BE2C (cell line): ENCODE measurements around the gene MAP7.
"Not testable (repeated sequence)": the region's sequence is repeated elsewhere in the genome, so short reads cannot be mapped to it uniquely, and the experiment has no call there.

Experiments
- DNase-seq: peaks from one replicate; pipeline ENCODE4 v3.0.0-alpha.2; 2020
- H3K27me3 ChIP-seq: fragments of 250-450 bp; sonication (Bioruptor Pico); 2 replicates; pipeline ENCODE4 v1.5.1; 2020; ENCODE audit warnings: mild to moderate bottlenecking
- H3K36me3 ChIP-seq: fragments of 250-450 bp; sonication (Bioruptor Pico); 2 replicates; pipeline ENCODE4 v1.5.1; 2020; ENCODE audit warnings: mild to moderate bottlenecking
- H3K4me1 ChIP-seq: fragments of 250-450 bp; sonication (Bioruptor Pico); 2 replicates; pipeline ENCODE4 v1.5.1; 2020
- H3K4me3 ChIP-seq: 2 replicates; pipeline ENCODE4 v1.5.1; 2011; ENCODE audit warnings: low read depth, low read length
- H3K9me3 ChIP-seq: fragments of 250-450 bp; sonication (Bioruptor Pico); 2 replicates; pipeline ENCODE4 v1.5.1; 2020
- CTCF ChIP-seq: IDR thresholded peaks from 2 replicates; pipeline ENCODE4 v1.5.1; 2012; ENCODE audit warnings: mild to moderate bottlenecking, low read depth, low read length

The MAP7 gene

DNA sequence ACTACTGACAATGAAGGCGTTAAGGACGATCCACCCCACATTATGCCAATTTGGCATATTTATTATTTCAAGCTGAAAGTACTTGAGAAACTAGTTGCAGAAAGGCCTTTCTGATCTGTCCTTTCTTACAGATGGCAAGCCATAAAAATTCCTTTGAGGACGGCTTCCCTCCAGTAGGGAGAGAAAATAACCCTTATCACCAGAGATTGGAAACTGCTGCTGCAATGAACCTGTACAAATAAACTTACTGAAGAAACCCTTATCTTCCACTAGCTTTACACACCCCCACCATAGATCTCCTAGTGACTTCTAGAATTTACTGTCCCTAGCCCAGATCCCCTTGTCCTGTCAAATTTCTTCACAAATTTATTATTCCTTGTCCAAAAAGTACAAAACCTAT lies 105.2 kb downstream of the MAP7 start:
- Histone ChIP-seq H3K36me3 (no peaks in the 10 kb centered on the region), H3K4me3 (no peak overlapping the region), H3K4me1 (no peaks in the 10 kb centered on the region), H3K9me3 (peaks cover 2% of the 10 kb centered on the region; the same call in 1 of the 2 replicates), H3K27me3 (no peaks in the 10 kb centered on the region)
- no peak for TF ChIP-seq CTCF
- no peak for DNase-seq

DNA sequence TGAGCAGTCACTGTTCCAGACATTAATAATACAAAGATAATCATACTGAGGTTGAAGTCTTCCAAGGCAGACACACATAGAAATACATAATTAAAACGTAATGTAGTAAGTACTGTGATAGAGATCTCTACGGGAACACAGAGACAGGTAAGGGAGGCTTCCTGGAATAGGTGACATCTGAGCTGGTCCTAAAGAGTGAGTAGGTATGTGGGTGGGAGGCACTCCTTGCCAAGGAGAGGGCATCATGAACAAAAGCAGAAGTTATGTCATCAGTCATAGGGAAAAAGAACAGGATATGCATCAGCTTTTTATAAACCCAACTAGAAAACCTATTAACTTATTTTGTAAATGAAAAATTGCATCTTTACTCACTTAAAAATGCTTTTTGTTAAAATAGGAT lies 110.0 kb downstream of the MAP7 start:
- no peak overlapping the region for H3K4me3 ChIP-seq
- TF ChIP-seq CTCF, result no peak
- no peaks in the 10 kb centered on the region for H3K9me3 ChIP-seq
- H3K27me3 ChIP-seq, result no peaks in the 10 kb centered on the region
- no peaks in the 10 kb centered on the region for H3K36me3 ChIP-seq
- DNase-seq, result no peak
- no peaks in the 10 kb centered on the region; the same call in 1 of the 2 replicates for H3K4me1 ChIP-seq

DNA sequence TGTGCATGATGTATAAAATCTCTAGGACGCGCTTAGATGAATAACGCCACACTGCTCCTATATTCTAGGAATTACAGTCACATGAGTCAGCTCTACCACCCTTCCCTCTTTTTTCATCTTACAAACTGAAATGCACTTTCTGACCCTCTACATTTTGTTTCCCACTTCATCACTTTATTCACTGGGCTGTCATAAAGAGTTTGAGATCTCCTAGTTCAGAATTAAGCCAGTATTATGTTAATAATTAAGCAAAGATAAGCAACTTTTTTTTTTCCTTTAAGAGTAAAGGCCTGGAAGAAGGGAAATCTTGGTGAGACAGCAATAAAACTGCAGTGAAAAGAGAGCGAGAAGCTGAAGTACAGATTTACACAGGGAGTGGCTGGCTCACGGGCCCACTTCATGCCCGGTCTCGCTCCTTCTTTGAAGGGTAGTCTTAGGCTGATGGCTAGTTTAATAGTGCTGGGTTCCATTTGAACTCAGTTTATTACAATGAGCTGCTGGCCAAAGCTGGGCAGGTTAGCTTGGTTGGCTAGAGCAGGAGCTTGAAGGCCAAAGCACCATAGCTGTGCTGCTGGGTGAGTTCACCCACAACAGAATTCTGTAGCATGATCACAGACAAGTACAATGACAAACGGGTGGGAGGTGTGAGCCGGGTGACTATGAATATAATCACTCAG lies 110.6 kb downstream of the MAP7 start:
- no peak for DNase-seq
- no peaks in the 10 kb centered on the region; the same call in 1 of the 2 replicates for H3K4me1 ChIP-seq
- H3K9me3 ChIP-seq, result no peaks in the 10 kb centered on the region
- no peak for TF ChIP-seq CTCF
- no peaks in the 10 kb centered on the region for H3K27me3 ChIP-seq
- no peak overlapping the region for H3K4me3 ChIP-seq
- no peaks in the 10 kb centered on the region for H3K36me3 ChIP-seq

- no peaks in the 10 kb centered on the region; the same call in 1 of the 2 replicates for H3K4me1 ChIP-seq
These were observed 111.8 kb downstream of the MAP7 start for GRCh38 chr6:136438441-136438840.

DNA sequence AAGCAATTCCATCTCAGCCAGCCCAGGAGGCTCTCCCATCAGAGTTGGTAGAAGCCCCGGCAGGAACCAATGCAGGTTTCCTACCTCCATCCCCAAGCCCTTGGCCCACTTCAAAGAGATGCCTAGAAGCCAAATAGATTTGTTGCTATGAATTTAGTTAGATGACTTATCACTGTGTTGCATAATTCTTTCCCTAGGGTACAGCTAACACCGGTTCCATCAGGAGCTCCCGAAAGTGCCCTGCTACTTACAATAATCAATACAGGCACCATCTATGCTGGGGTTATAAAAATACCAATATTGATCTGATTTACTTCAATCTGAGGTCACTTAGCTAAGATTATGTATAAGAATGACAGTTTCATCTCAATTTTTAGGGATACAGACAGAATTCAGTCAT lies 113.0 kb downstream of the MAP7 start:
- Histone ChIP-seq H3K27me3 (no peaks in the 10 kb centered on the region), H3K4me1 (no peaks in the 10 kb centered on the region; the same call in 1 of the 2 replicates), H3K4me3 (no peak overlapping the region), H3K9me3 (no peaks in the 10 kb centered on the region), H3K36me3 (no peaks in the 10 kb centered on the region)
- TF ChIP-seq CTCF, result no peak
- DNase-seq, result no peak

More at GRCh38 chr6:136438441-136438840, 111.8 kb downstream of the MAP7 start:
- Histone ChIP-seq H3K27me3 (no peaks in the 10 kb centered on the region), H3K9me3 (no peaks in the 10 kb centered on the region), H3K36me3 (no peaks in the 10 kb centered on the region), H3K4me3 (no peak overlapping the region)
- TF ChIP-seq CTCF, result no peak
- DNase-seq, result no peak

DNA sequence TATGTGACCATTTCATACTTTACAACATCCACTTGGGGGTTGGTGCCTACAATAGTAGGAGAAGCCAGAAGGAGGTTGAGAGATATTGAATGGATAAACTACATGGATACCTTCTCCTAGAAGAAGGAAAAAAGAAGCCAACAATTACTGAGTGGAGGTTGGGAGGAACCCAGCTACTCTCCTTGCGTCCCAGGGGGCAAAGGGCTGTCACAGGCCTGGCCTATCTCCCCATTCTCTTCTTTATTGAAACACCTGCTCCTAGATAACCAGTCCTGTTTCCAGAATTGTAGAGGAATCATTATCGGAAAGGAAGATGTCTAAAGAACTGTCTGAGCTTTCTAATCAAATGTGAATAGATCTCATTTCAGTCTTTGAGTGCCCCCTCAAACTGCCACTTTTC lies 115.1 kb downstream of the MAP7 start:
- DNase-seq, result peak; percentile 33
- H3K4me1 ChIP-seq, result no peaks in the 10 kb centered on the region; the same call in 1 of the 2 replicates
- H3K9me3 ChIP-seq, result no peaks in the 10 kb centered on the region
- no peaks in the 10 kb centered on the region for H3K27me3 ChIP-seq
- H3K36me3 ChIP-seq, result no peaks in the 10 kb centered on the region; the same call in 1 of the 2 replicates
- no peak for TF ChIP-seq CTCF
- H3K4me3 ChIP-seq, result no peak overlapping the region

DNA sequence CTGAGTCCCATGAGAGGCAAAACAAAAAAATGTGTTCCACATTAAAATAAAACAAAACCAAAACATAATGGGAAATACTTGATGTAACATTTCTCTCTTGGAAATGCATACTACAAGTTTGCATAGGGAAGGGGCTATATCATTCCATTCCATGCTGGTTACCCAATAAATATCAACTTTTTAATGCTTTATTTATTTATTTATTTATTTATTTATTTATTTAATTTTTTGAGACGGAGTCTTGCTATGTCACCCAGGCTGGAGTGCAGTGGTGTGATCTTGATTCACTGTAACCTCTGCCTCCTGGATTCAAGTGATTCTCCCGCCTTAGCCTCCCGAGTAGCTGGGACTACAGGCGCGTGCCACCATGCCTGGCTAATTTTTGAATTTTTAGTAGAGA lies 118.9 kb downstream of the MAP7 start:
- not testable (repeated sequence) for H3K36me3 ChIP-seq, H3K4me3 ChIP-seq, DNase-seq, H3K9me3 ChIP-seq, H3K27me3 ChIP-seq
- peaks cover 21% of the 10 kb centered on the region for H3K4me1 ChIP-seq
